Keratinocyte (primary cell): ENCODE results near the gene CFAP100.

Experiments
- CTCF ChIP-seq, 3 experiments: IDR thresholded peaks in 1 of 3; conservative IDR thresholded peaks in 1 of 3; optimal IDR thresholded peaks in 1 of 3; 2 replicates in 2 of 3; 3 replicates in 1 of 3; pipeline versions ENCODE3 to v1.5.1; 2011; ENCODE audit warnings: low read length in 3 of 3, mild to moderate bottlenecking in 3 of 3, moderate library complexity in 2 of 3, control low read depth in 1 of 3, inconsistent platforms in 1 of 3; ENCODE audit not compliant: insufficient read depth in 2 of 3; ENCODE audit errors: extremely low read depth in 1 of 3
- EZH2 ChIP-seq: IDR thresholded peaks from one replicate; pipeline ENCODE4 v1.6.1; 2012; ENCODE audit warnings: inconsistent platforms, mild to moderate bottlenecking, low read length, moderate library complexity

DNA sequence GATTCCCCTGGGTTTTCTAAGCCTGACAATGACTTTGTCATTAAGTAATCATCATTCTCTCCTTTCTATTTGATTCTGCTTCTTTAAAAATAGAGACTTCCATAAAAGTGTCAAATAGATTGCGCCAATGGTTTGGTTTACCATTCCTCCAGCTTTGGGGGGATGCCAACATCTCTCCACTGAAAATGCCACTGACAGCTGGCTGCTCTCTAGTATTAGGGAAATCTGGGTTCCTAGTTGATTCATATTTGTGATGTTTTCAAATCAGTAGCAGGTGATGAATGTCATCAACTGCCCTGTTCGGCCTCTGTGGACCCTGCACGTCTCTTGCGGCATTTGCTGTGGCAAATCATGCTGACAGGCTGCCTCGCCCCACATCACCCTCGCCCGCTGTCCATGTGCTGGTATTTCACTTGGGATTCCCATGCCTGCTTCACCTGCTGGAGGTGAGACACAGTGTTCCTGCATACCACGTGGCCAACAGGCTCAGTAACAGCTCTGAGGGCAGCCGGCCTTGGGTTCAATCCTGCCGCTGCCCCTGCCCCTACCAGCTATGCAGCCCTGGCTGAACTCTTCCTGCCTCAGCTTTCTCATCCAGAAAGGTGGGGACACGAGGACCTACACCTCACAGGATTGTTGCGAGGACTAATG lies 52.9 kb downstream of the CFAP100 start:
- TF ChIP-seq CTCF (optimal IDR thresholded peaks at IDR 0.05 in 1 of 3, IDR thresholded peaks at IDR 0.05 in 1 of 3, conservative IDR thresholded peaks at IDR 0.05 in 1 of 3; ENCODE audit: extremely low read depth in 1 of 3, insufficient read depth in 2 of 3, low read length in 3 of 3) (no peak), EZH2 (no peak)
